ENCODE measurements around the gene ZFPL1. TPM values are rescaled to one million over a fixed set of nuclear protein-coding genes. Genes with fewer than 3 reads are reported as not detected.

The ZFPL1 gene
- total and polyA plus RNA-seq, 10 of the 15 experiments (the other 5 are each of a cell fraction or from before 2014, with no cell fraction given) = 2.2 to 37.8 (median 27.0) TPM

- RAD21 ChIA-PET (ENCODE audit: unreplicated experiment) = interaction anchor here (0.6 to 2.3 kb wide), 11 partner anchors 12 to 339 kb away, joined by 3 to 12 read pairs (median 5); partner anchors contain the start of genes ARL2, CAPN1, SF1 and SYVN1
- peak; percentile 97 for FAIRE-seq
- Histone ChIP-seq H3K79me2 (ENCODE audit: control insufficient read depth, insufficient read depth, low read length) (peaks cover 48% of the 10 kb centered on the region), H3K9ac (ENCODE audit: control insufficient read depth, insufficient read depth, low read length) (peak within 1 kb of the TSS; percentile 75), H3K4me1 (ENCODE audit: control insufficient read depth, insufficient read depth, low read length) (peaks cover 29% of the 10 kb centered on the region), H3K36me3 (ENCODE audit: control insufficient read depth in 2 of 2, insufficient read depth in 2 of 2, low read length in 1 of 2) (peaks cover 9 to 19% of the 10 kb centered on the region in 2 experiments), H3K9me3 (replicated peaks; ENCODE audit: control insufficient read depth, insufficient read depth, low read length) (no peaks in the 10 kb centered on the region), H2AFZ (ENCODE audit: control insufficient read depth, low read depth, low read length) (peak within 1 kb of the TSS; percentile 67), H4K20me1 (ENCODE audit: control insufficient read depth, insufficient read depth) (no peaks in the 10 kb centered on the region; the same call in 1 of the 2 replicates), H3K4me3 (peak within 1 kb of the TSS; percentile 76), H3K27ac (ENCODE audit: control insufficient read depth, insufficient read depth) (peak within 1 kb of the TSS; percentile 68), H3K4me2 (ENCODE audit: control insufficient read depth, insufficient read depth) (peak within 1 kb of the TSS; percentile 90), H3K27me3 (replicated peaks in 1 of 2; ENCODE audit: control insufficient read depth in 2 of 2, insufficient read depth in 2 of 2, low read length in 1 of 2) (no peaks in the 10 kb centered on the region)
- POLR2A ChIA-PET = interaction anchor here (0.5 to 1.5 kb wide), 5 partner anchors 8 to 414 kb away, joined by 3 to 7 read pairs (median 3); partner anchors contain the start of genes CAPN1 and SYVN1
- intact Hi-C loops (cut with micrococcal nuclease; ENCODE audit: unreplicated experiment) = loop anchor here (1.0 to 10.0 kb wide), 5 partner anchors 77 to 343 kb away; partner anchors contain the start of genes DPF2, SAC3D1 and SF1
- BruUV-seq (replicated peaks) = no TSS peak
- peak; percentile 97 for DNase-seq (ENCODE audit: low read depth, low spot score)
- in situ Hi-C loops (cut with MboI) = no loop called here
- peak; percentile 75 for ATAC-seq
- CTCF ChIA-PET = interaction anchor here (0.7 to 3.5 kb wide), 24 partner anchors 11 to 339 kb away, joined by 3 to 37 read pairs (median 3); partner anchors contain the start of genes ARL2, ATG2A, CAPN1 and SF1
- 1% methylated on average over 89 of the region's 89 CpGs for WGBS (ENCODE audit: insufficient coverage, insufficient replicate concordance, low lambda C conversion rate, missing lambda C conversion rate)
- SMC1A ChIA-PET (ENCODE audit: uncharacterized antibody, unreplicated experiment) = interaction anchor here (1.0 to 2.8 kb wide), 7 partner anchors 17 to 269 kb away, joined by 3 to 11 read pairs (median 5); partner anchors contain the start of genes ARL2 and SYVN1
- TF ChIP-seq SIX5 (IDR thresholded peaks at IDR 0.05; ENCODE audit: low read depth, low read length, severe bottlenecking) (peak; percentile 60), ATF2 (IDR thresholded peaks at IDR 0.05; ENCODE audit: low read length) (peak; percentile 78), CUX1 (IDR thresholded peaks at IDR 0.05; ENCODE audit: insufficient replicate concordance, low read depth, low read length) (no peak), ETV6 (conservative IDR thresholded peaks at IDR 0.05 in 1 of 2, IDR thresholded peaks at IDR 0.05 in 1 of 2; ENCODE audit: borderline replicate concordance in 1 of 2, low read depth in 1 of 2) (no peak; a peak in 1 of 4 replicates), NR2F1 (conservative IDR thresholded peaks at IDR 0.05) (no peak), DPF2 (IDR thresholded peaks at IDR 0.05) (peak; percentile 58; the same call in 1 of the 2 replicates), BCL3 (IDR thresholded peaks at IDR 0.05; ENCODE audit: borderline replicate concordance, insufficient read depth, low read depth, low read length, poor library complexity, severe bottlenecking) (peak; percentile 87), POLR2AphosphoS2 (IDR thresholded peaks at IDR 0.05; ENCODE audit: low read depth, low read length) (peak; percentile 81), ZSCAN29 (IDR thresholded peaks at IDR 0.05) (peak; percentile 17; the same call in 1 of the 2 replicates), ZNF274 (IDR thresholded peaks at IDR 0.05; ENCODE audit: insufficient read depth, insufficient read length) (no peak), LARP7 (IDR thresholded peaks at IDR 0.05) (peak; percentile 96), CHD2 (IDR thresholded peaks at IDR 0.05; ENCODE audit: borderline replicate concordance, low read depth, low read length) (peak; percentile 38; the same call in 1 of the 2 replicates)
Observed at GRCh38 chr11:65117206-65118096, 33.4 kb downstream of the ZFPL1 start, which contains the start of gene ZNHIT2. ZNHIT2 (minus strand) TSS chr11:65117701; CDS start chr11:65117653, 48 bp downstream.

All from GM12878 (cell line).